HL-60 (cell line): ENCODE measurements around the gene CNNM1.

ENCODE experiments used
- DNase-seq, 2 experiments: peaks; one replicate each; pipeline ENCODE4 v3.0.0-alpha.2; 2010 to 2020; ENCODE audit warnings: low read depth in 1 of 2, low spot score in 1 of 2
- H3K27ac ChIP-seq: fragments of 250-450 bp; sonication (Bioruptor Pico); replicated peaks from 2 replicates; pipeline ENCODE4 v1.5.1; 2020; ENCODE audit warnings: mild to moderate bottlenecking, moderate library complexity
- H3K27me3 ChIP-seq: fragments of 250-450 bp; sonication (Bioruptor Pico); 2 replicates; pipeline ENCODE4 v1.5.1; 2021; ENCODE audit warnings: mild to moderate bottlenecking, moderate library complexity; ENCODE audit not compliant: insufficient read depth, poor library complexity, severe bottlenecking
- H3K4me3 ChIP-seq: replicated peaks from 2 replicates; pipeline ENCODE4 v1.5.1; 2011; ENCODE audit warnings: mild to moderate bottlenecking, control low read depth, low read length; ENCODE audit not compliant: insufficient read depth
- GABPA ChIP-seq: IDR thresholded peaks from 2 replicates; pipeline ENCODE4 v1.6.1; 2012; ENCODE audit warnings: low read depth
- POLR2AphosphoS5 ChIP-seq: IDR thresholded peaks from 2 replicates; pipeline ENCODE4 v1.6.1; 2012; ENCODE audit warnings: low read depth
- SPI1 ChIP-seq: IDR thresholded peaks from 2 replicates; pipeline ENCODE4 v1.6.1; 2012; ENCODE audit warnings: low read depth, mild to moderate bottlenecking, borderline replicate concordance
- TF ChIP-seq, protein P1 (sequence below): IDR thresholded peaks from one replicate; pipeline ENCODE4 v1.5.1; 2011; ENCODE audit warnings: low read length, control low read depth, inconsistent platforms; ENCODE audit not compliant: insufficient read depth
- TF ChIP-seq, protein P2 (sequence below): IDR thresholded peaks from 2 replicates; pipeline ENCODE4 v1.6.1; 2012; ENCODE audit warnings: low read depth; ENCODE audit not compliant: insufficient replicate concordance

CNNM1 gene

DNA sequence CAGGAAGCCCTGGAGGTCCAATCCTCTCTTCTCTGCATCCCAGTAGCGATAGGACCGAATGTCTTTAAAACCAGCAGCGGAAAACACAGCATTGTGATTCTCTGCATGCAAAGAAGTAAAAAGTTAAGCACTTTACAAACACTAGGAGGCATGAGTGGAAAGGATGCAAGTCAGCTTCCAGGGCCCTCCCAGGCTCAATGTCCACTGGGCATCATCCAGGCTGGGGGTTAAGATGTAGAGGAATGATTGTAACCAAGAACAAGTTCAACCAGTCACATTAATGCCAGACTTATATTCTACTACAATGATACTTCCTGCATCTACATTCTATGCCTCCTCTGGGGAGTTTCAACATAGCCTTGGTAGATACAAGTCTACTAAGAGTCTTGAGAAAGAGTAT is 77.0 kb downstream of the CNNM1 start:
- Histone ChIP-seq H3K27me3 (no peaks in the 10 kb centered on the region), H3K27ac (no peak overlapping the region), H3K4me3 (no peak overlapping the region)
- no peak for TF ChIP-seq POLR2AphosphoS5
- no peak for DNase-seq

DNA sequence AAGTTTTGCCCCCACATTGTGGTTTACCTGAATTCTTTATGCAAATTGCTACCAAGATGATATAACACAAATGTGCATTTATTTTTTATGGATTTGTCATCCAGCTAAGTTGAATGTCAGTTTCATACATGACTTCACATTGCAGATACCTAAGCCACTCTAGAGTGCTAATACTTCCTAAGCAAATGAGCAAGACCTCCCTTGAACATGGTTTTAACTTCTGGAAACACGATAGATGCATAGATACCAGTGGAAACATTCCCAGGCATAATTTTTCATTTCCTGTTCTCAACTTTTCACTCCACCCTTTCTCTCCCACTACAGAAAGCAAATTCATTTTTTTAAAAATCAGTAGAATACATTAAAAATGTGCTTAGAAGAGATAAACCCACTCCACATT is 81.0 kb downstream of the CNNM1 start:
- Histone ChIP-seq H3K27me3 (no peaks in the 10 kb centered on the region), H3K27ac (no peak overlapping the region), H3K4me3 (no peak overlapping the region)
- DNase-seq: no peak
- TF ChIP-seq, protein P1, sequence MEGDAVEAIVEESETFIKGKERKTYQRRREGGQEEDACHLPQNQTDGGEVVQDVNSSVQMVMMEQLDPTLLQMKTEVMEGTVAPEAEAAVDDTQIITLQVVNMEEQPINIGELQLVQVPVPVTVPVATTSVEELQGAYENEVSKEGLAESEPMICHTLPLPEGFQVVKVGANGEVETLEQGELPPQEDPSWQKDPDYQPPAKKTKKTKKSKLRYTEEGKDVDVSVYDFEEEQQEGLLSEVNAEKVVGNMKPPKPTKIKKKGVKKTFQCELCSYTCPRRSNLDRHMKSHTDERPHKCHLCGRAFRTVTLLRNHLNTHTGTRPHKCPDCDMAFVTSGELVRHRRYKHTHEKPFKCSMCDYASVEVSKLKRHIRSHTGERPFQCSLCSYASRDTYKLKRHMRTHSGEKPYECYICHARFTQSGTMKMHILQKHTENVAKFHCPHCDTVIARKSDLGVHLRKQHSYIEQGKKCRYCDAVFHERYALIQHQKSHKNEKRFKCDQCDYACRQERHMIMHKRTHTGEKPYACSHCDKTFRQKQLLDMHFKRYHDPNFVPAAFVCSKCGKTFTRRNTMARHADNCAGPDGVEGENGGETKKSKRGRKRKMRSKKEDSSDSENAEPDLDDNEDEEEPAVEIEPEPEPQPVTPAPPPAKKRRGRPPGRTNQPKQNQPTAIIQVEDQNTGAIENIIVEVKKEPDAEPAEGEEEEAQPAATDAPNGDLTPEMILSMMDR: no peak
- TF ChIP-seq, protein P2, sequence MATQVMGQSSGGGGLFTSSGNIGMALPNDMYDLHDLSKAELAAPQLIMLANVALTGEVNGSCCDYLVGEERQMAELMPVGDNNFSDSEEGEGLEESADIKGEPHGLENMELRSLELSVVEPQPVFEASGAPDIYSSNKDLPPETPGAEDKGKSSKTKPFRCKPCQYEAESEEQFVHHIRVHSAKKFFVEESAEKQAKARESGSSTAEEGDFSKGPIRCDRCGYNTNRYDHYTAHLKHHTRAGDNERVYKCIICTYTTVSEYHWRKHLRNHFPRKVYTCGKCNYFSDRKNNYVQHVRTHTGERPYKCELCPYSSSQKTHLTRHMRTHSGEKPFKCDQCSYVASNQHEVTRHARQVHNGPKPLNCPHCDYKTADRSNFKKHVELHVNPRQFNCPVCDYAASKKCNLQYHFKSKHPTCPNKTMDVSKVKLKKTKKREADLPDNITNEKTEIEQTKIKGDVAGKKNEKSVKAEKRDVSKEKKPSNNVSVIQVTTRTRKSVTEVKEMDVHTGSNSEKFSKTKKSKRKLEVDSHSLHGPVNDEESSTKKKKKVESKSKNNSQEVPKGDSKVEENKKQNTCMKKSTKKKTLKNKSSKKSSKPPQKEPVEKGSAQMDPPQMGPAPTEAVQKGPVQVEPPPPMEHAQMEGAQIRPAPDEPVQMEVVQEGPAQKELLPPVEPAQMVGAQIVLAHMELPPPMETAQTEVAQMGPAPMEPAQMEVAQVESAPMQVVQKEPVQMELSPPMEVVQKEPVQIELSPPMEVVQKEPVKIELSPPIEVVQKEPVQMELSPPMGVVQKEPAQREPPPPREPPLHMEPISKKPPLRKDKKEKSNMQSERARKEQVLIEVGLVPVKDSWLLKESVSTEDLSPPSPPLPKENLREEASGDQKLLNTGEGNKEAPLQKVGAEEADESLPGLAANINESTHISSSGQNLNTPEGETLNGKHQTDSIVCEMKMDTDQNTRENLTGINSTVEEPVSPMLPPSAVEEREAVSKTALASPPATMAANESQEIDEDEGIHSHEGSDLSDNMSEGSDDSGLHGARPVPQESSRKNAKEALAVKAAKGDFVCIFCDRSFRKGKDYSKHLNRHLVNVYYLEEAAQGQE: no peak
- TF ChIP-seq GABPA: no peak
- TF ChIP-seq SPI1: no peak
- TF ChIP-seq POLR2AphosphoS5: no peak

DNA sequence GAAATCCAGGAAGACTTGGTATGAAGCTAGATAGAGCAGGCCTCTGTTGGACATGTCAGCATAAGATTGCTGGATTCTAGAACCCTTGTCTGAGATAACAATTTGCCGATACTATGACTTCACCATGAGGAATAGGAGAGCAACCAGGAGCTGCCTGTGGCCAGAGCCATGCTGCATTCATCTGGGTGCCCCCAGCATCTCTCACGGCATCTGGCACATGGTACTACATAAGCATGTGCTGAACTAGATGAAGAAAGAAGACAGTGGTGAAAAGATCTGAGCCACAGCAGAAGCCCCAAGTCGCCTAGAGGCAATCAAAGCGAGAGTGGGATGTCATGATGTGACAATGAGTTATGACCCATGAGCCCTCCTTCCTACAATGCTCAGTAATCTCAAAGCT is 81.7 kb downstream of the CNNM1 start:
- Histone ChIP-seq H3K4me3 (no peak overlapping the region), H3K27me3 (no peaks in the 10 kb centered on the region), H3K27ac (no peak overlapping the region)
- no peak for DNase-seq
- TF ChIP-seq POLR2AphosphoS5 (no peak), GABPA (no peak), SPI1 (no peak)
- TF ChIP-seq, protein P1: no peak
- TF ChIP-seq, protein P2: no peak

DNA sequence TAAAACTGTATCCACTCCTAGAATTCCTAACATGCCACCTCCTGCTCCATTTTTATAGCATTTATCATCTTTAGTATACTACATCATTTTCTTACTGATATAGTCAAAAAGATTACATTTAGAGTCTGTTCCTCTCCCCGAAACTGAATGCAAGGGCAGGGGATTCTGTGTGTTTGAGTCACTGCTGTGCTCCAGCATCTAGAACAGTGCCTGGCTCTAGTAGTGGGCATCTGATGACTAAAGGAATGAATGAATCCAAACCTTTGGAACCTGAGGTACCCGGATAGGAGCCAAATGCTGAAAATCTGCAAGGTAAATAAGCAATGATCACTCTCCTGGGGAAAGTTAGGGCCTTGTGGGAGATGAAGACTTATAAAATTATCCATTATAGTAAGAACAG is 82.4 kb downstream of the CNNM1 start:
- Histone ChIP-seq H3K4me3 (no peak overlapping the region), H3K27ac (no peak overlapping the region), H3K27me3 (no peaks in the 10 kb centered on the region)
- no peak for DNase-seq
- TF ChIP-seq, protein P1: no peak
- TF ChIP-seq POLR2AphosphoS5 (no peak), SPI1 (no peak), GABPA (no peak)
- TF ChIP-seq, protein P2: no peak
